NB4 (cell line): ENCODE data around the gene POLR2L.

ENCODE experiments used
- DNase-seq: peaks from one replicate; pipeline ENCODE4 v3.0.0; 2010; ENCODE audit warnings: low read depth
- H3K4me3 ChIP-seq: one replicate; pipeline ENCODE4 v1.5.1; 2011; ENCODE audit warnings: mild to moderate bottlenecking, low read depth, low read length, moderate library complexity
- CTCF ChIP-seq: IDR thresholded peaks from one replicate; pipeline ENCODE4 v1.5.1; 2012; ENCODE audit warnings: low read depth, low read length
- MYC ChIP-seq: IDR thresholded peaks from 2 replicates; pipeline ENCODE4 v1.6.1; 2011; ENCODE audit warnings: low read depth, low read length
- POLR2A ChIP-seq: IDR thresholded peaks from 2 replicates; pipeline ENCODE4 v1.6.1; 2011; ENCODE audit warnings: mild to moderate bottlenecking; ENCODE audit not compliant: insufficient read length; ENCODE audit errors: extremely low read depth
- TF ChIP-seq, protein P1 (sequence below): IDR thresholded peaks from 2 replicates; pipeline ENCODE4 v1.6.1; 2011; ENCODE audit warnings: low read depth, low read length

Gene POLR2L

DNA sequence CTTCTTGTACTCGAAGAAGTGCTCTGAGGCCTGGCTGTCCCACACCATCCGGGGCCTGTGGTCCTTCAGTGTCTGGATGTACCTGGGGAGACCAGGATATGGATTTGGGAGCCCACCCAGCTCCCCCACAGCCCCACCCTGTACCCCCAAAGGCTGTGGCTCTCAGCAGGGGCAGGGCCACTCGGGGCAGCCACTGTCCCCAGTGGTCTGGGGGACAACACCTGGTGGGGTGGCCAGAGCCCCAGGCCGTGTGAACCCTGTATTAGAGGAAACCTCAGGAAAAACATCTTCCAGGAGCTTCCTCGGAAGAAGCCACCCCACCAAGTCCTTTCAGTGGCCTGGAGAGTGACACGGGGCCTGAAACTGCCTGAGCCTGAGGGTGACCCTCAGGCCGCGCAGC is 28.1 kb upstream of the POLR2L start:
- TF ChIP-seq MYC: no peak
- no peak for TF ChIP-seq CTCF
- TF ChIP-seq, protein P1, sequence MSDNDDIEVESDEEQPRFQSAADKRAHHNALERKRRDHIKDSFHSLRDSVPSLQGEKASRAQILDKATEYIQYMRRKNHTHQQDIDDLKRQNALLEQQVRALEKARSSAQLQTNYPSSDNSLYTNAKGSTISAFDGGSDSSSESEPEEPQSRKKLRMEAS: no peak
- TF ChIP-seq POLR2A: no peak
- H3K4me3 ChIP-seq: no peak overlapping the region
- no peak for DNase-seq

DNA sequence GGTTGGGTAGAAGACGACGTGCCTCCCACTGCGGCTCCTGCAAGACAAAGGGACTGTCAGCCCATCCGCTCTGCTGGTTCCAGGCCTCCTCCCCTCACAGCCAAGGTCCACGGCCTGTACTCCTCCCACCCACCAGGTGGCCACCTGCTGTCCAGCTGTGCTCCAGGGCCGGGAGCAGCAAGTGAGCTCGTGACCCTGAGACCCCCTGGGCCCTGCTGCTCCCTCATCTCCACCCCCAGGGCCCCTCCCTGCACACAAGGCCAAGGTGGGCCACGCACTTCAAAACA is 27.7 kb upstream of the POLR2L start:
- no peak for DNase-seq
- TF ChIP-seq CTCF: no peak
- TF ChIP-seq POLR2A: no peak
- TF ChIP-seq, protein P1: no peak
- TF ChIP-seq MYC: no peak
- H3K4me3 ChIP-seq: no peak overlapping the region

DNA sequence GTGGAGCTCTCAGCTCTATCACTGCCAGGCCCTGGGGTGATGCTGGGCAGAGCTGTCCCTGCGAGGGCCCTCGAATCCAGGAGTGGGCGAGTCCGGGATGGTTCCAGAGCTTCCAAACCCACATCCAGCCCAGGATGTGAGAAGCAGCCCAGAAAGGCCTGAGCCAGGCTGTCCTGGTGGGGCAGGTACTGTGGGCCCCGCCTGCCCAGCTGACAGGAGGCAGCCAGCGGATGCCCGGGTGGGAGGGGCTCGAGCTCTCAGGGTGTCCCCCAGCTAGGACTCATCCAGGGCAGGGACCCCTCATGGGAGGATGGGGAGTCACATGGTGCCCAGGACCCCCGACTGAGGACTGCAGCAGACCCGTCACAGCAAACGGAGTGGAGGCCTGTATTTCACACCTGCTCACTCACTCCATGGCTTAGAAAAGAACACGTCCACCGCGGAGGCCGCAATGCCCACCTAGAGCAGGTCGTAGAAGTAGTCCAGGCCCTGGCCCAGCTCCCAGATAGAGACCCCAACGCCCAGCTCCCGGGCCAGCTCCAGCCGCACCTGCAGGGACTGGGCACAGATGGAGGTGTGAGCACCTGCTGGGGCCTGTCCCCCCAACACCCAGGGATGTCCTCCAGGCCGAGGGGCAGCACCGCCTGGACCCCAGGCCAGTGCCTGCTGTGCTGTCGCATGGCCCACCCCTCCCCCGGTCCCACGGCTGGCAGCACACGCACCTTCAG is 27.2 kb upstream of the POLR2L start:
- no peak for DNase-seq
- no peak overlapping the region for H3K4me3 ChIP-seq
- TF ChIP-seq, protein P1: no peak
- TF ChIP-seq MYC: no peak
- TF ChIP-seq POLR2A: no peak
- no peak for TF ChIP-seq CTCF

- DNase-seq: no peak
- TF ChIP-seq CTCF (no peak), POLR2A (no peak), MYC (no peak)
- TF ChIP-seq, protein P1: no peak
- H3K4me3 ChIP-seq: no peak overlapping the region
These were observed 26.5 kb upstream of the POLR2L start for GRCh38 chr11:868802-869201.

DNA sequence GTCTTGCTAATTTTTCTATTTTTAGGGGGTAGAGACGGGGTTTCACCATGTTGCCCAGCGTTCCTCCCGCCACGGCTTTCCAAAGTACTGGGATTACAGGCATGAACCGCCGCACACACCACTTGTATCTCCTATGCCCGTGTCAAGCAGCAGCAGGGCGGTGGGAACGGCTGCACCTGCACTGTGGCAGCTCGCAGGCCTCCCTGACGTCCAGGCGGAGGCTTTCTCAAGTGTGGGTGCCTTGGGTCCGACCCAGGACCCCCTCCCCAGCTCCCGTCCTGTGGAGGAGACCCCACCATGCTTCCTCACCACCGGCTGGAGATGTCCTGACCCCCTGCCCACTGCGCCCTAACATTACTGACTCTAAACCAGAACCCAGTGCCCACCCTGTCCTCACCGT is 26.1 kb upstream of the POLR2L start:
- H3K4me3 ChIP-seq: no peak overlapping the region
- TF ChIP-seq POLR2A (no peak), MYC (no peak), CTCF (no peak)
- TF ChIP-seq, protein P1: no peak
- no peak for DNase-seq

GRCh38 chr11:867856-868358 is 25.6 kb upstream of the POLR2L start:
- H3K4me3 ChIP-seq: no peak overlapping the region
- TF ChIP-seq CTCF: no peak
- TF ChIP-seq MYC: no peak
- TF ChIP-seq POLR2A: no peak
- TF ChIP-seq, protein P1: no peak
- DNase-seq: no peak
